Measurements from ENCODE around the gene ROBO4.

The ROBO4 gene

GRCh38 chr11:124887667-124888013 is 10.0 kb downstream of the ROBO4 start:
- DNase-seq: no peak

DNA sequence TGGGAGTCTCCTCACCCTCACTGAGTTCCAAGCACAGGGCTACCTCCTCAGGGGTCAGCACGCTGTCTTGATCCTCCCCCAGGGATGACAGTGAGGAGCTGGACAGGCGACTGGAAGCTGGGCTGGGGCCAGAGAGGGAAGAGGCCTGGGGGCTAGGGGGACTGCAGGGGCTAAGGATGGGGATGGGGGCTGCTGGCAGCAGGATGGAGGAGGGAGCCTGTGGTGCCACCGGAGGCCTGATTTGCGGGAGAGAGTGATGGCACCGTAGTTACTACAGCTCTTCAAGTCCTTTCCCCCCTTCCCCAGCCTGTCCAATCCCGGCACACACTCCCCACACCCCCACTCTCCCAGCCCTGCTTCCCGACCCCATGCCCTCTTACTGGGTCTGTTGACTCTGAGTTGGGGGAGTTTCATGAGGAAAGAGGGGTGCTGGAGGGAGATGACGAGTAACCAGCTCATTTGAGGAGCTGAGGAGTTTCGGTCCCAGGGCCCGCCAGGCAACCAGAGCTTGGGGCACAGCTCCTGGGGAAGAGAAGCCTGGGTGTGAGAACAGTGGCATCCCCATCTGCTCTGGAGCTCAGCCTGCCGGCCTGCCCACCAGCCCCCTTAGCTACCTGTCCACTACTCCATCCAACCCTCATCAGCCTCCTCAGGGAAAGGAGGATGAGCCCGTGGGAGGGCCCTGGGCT is 10.5 kb downstream of the ROBO4 start:
- no peak for DNase-seq

- no peak for DNase-seq
Observed at GRCh38 chr11:124886476-124886875, 11.2 kb downstream of the ROBO4 start.

DNA sequence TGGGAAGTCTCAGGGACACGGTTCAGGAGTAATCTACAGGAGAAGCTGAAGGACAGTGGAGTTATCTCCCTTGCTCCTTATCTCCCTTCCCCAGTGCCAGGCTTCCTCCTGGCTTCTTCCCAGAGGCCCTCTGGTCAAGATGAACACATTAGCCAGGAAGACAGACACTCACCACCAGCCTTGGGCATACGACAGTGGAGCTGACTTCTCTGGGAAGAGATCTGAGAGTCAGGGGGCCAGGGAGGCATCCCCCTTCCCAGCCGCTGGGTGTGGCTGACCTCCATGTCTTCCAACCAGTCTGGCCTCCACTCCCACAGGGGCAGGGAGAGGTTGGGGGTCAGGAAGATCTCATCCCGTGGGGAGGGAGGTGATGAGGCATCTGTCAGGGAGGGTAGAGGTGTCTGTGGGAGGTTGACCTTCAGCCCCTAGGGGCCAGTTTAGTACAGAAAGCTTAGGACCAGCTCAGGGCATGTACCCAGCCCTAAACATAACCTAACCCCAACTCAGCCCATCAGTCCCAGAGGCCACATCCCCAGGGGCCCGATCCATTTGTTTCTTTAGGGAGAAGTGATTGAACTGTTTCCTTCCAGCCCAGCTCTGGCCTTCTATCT is 12.7 kb downstream of the ROBO4 start:
- no peak for DNase-seq

DNA sequence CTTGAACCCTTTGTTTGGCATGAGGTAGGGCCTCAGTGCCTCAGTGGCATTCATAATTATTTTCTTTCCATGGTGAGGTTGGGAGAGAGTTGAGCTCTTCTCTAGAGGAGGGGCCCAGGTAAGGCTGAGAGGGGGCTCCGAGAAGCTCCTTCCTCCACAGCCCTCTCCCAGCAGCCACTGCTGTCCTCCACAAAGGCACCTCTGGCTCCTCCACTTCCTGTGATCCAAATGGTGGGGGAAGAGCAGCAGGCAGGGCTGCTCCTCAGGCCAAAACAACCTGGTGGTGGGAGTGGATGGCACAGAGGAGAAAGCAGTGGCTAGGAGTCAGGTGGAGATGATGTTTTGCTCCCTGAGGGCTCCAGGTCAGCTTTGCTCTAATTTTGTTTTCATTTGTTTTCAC is 13.3 kb downstream of the ROBO4 start:
- DNase-seq: no peak

GRCh38 chr11:124882339-124883071 is 15.2 kb downstream of the ROBO4 start:
- no peak for DNase-seq

DNA sequence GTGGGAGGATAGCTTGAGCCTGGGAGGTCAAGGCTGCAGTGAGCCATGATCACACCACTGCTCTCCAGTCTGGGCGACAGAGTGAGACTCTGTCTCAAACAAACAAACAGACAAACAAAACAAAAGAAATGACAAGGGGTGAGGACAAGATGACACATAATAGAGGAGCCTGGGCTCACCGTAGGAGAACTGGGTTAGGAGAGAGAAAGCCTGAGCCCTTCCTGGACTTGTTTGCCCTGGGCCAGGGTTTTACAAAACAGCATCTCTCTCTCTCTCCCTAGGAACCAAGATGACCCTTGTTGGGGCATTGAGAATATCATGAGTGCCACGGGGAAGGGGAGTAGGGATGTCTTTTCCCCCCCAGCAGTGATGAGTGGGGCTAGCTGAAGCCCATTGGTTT is 16.7 kb downstream of the ROBO4 start:
- DNase-seq: no peak

- DNase-seq: no peak
Observed at GRCh38 chr11:124880290-124880611, 17.4 kb downstream of the ROBO4 start.

- DNase-seq: no peak
Observed at GRCh38 chr11:124879493-124880289, 18.0 kb downstream of the ROBO4 start.

GRCh38 chr11:124878759-124879492 is 18.7 kb downstream of the ROBO4 start:
- DNase-seq: no peak

- DNase-seq: no peak
Observed at GRCh38 chr11:124877910-124878758, 19.5 kb downstream of the ROBO4 start.

DNA sequence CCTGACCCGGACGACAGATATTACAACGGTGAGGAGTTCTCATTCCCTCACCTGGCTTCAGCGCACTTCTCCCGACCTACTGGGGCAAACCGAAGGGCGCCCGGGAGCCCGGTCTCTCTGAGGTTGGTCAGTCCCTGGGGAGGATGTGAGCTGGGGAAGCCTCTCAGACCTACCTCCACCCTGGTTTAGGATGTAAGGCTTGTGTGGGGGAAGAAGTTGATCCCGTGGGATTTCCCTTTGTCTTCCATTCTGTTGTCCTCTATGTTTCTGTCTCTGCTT is 20.1 kb downstream of the ROBO4 start:
- no peak for DNase-seq

DNA sequence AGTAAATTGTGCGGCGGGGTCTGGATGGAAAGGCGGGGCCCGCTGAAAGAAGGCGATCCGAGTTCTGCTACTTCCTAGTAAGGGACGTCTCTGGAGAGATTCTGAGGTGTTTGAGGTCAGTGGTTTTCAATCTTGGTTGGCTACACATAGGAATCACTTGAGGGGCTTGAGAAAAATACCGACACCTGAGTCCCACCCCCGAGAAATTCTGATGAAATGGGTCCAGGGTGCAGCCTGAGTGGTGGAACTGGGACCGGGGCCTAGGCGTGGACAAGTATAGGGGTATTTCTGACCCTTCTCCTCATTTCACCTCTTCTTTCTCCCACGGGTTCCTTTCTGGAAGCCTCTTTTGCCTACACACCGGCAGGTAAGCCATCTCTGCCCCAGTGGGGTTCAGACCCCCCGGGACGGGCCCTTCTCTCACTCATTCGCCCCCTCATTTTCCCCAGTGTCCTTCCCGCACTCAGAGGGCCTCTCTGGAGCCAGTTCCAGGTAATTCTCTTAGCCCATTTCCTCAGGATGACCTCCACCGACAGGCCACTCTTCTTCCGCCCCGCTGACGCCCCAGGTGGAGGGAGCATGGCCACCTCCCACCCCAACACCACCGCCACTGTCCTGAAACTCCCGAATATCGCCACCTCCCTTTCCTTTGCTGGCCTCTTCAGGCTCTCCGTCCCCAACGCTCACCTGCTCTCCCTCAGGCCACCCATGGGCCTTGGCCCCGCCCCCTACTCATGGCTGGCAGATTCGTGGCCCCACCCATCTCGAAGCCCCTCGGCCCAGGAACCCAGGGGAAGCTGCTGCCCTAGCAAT is 20.6 kb downstream of the ROBO4 start:
- DNase-seq: no peak

GRCh38 chr11:124875943-124876817 is 21.5 kb downstream of the ROBO4 start:
- peak; percentile 64 to 70 for DNase-seq

DNA sequence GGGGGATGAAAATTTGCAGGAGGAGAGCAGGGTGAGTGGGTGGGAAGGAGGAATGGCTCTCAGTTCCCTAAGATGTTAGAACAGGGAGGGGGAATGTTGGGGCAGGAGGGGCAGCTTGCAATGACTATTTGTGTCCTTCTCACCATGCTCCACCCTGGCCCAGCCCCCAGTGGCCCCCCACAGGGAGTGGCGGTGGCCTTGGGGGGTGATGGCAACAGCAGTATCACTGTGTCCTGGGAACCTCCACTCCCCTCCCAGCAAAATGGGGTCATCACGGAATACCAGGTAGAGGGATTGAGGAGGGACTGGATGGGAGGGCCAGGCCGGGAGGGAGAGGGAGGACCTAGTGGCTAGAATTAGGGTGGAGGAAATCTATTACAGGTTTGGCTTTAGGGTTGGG is 22.3 kb downstream of the ROBO4 start:
- no peak for DNase-seq

- no peak for DNase-seq
Observed at GRCh38 chr11:124874571-124875255, 23.0 kb downstream of the ROBO4 start.

DNA sequence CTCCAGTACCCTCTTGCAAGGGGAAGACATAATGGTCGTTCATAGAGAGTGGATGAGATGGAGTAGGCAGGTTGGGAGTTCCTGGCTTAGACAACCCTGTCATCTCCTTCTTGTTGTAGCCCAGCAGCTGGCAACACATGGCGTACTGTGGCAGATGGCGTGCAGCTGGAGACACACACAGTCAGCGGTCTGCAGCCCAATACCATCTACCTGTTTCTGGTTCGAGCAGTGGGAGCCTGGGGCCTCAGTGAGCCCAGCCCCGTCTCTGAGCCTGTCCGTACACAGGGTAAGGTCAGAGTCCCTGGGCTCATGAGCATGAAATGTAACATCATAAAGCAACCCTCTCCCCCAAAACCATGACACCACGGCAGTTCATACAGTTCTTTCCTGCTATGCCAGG is 23.7 kb downstream of the ROBO4 start:
- DNase-seq: no peak

DNA sequence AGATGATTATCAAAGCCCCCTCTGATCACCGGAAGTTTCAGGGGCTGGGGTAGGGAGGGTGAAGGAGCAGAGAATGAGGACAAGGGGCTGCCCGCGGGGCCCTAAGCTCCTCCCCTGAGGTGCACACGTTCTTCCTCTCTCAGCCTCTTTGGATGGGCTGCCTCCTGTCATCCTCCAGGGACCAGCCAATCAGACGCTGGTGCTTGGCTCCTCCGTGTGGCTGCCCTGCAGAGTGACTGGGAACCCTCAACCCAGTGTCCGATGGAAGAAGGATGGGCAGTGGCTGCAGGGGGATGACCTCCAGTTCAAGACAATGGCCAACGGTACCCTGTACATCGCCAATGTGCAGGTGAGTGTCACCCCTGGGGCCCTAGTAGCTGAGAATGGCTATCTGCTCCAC is 24.9 kb downstream of the ROBO4 start:
- DNase-seq: no peak

DNA sequence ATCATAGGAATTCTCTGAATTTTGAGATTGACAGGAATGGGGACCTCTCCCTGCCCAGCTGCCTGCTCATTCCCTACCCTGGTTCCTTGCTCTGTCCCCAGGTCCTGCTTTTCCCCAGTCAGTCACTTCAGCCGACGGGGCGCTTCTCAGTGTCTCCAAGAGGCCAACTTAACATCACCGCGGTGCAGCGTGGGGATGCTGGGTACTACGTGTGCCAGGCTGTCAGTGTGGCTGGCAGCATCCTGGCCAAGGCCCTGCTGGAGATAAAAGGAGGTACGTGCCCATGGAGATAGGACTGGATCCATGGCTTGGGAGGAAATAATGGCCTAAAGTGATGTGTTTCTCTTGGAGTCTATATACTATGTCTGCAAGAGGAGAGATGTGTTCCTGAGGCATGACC is 25.4 kb downstream of the ROBO4 start:
- no peak for DNase-seq

DNA sequence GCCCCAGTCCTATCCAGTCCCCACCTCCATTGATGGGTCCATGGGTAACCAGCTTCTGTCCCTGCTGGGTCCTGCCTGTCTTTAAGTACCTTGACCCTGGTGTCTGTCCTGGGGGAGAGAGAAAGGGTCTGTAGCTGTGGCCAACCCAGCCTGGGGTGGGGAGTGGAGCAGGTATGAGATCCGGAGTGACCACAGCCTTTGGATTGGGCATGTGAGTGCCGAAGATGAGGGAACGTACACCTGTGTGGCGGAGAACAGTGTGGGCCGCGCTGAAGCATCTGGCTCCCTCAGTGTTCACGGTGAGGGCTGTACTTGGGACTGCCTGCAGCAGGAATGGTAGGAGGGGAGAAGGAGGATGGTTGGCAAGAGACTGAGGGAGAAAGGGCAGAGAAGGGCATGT is 27.2 kb downstream of the ROBO4 start:
- no peak for DNase-seq
